BE2C (cell line): ENCODE data around the gene SHC2.
"Not testable (repeated sequence)": the region's sequence is repeated elsewhere in the genome, so short reads cannot be mapped to it uniquely, and the experiment has no call there.

Source experiments
- DNase-seq: peaks from one replicate; pipeline ENCODE4 v3.0.0-alpha.2; 2020
- H3K27me3 ChIP-seq: fragments of 250-450 bp; sonication (Bioruptor Pico); 2 replicates; pipeline ENCODE4 v1.5.1; 2020; ENCODE audit warnings: mild to moderate bottlenecking
- H3K36me3 ChIP-seq: fragments of 250-450 bp; sonication (Bioruptor Pico); 2 replicates; pipeline ENCODE4 v1.5.1; 2020; ENCODE audit warnings: mild to moderate bottlenecking
- H3K4me1 ChIP-seq: fragments of 250-450 bp; sonication (Bioruptor Pico); 2 replicates; pipeline ENCODE4 v1.5.1; 2020
- H3K4me3 ChIP-seq: 2 replicates; pipeline ENCODE4 v1.5.1; 2011; ENCODE audit warnings: low read depth, low read length
- H3K9me3 ChIP-seq: fragments of 250-450 bp; sonication (Bioruptor Pico); 2 replicates; pipeline ENCODE4 v1.5.1; 2020
- CTCF ChIP-seq: IDR thresholded peaks from 2 replicates; pipeline ENCODE4 v1.5.1; 2012; ENCODE audit warnings: mild to moderate bottlenecking, low read depth, low read length

The SHC2 gene

GRCh38 chr19:397941-398706, 62.7 kb downstream of the SHC2 start:
- Histone ChIP-seq H3K4me1 (no peaks in the 10 kb centered on the region), H3K9me3 (no peaks in the 10 kb centered on the region; the same call in 1 of the 2 replicates), H3K36me3 (no peaks in the 10 kb centered on the region), H3K4me3 (no peak overlapping the region), H3K27me3 (no peaks in the 10 kb centered on the region)
- TF ChIP-seq CTCF, result no peak
- DNase-seq, result no peak

- no peak for TF ChIP-seq CTCF
- DNase-seq, result no peak
- Histone ChIP-seq H3K9me3 (no peaks in the 10 kb centered on the region; the same call in 1 of the 2 replicates), H3K4me3 (no peak overlapping the region), H3K36me3 (no peaks in the 10 kb centered on the region), H3K27me3 (no peaks in the 10 kb centered on the region), H3K4me1 (no peaks in the 10 kb centered on the region)
Measured at GRCh38 chr19:397321-397720, 63.5 kb downstream of the SHC2 start.

GRCh38 chr19:395467-395866, 65.4 kb downstream of the SHC2 start:
- Histone ChIP-seq H3K9me3 (no peaks in the 10 kb centered on the region; the same call in 1 of the 2 replicates), H3K36me3 (no peaks in the 10 kb centered on the region), H3K4me3 (no peak overlapping the region), H3K27me3 (no peaks in the 10 kb centered on the region), H3K4me1 (no peaks in the 10 kb centered on the region)
- TF ChIP-seq CTCF, result no peak
- no peak for DNase-seq

- not testable (repeated sequence) for H3K4me1 ChIP-seq, DNase-seq, H3K4me3 ChIP-seq, H3K27me3 ChIP-seq, H3K36me3 ChIP-seq, H3K9me3 ChIP-seq
Measured at GRCh38 chr19:394857-395256, 66.0 kb downstream of the SHC2 start.

GRCh38 chr19:393560-393959, 67.3 kb downstream of the SHC2 start:
- not testable (repeated sequence) for H3K9me3 ChIP-seq, H3K36me3 ChIP-seq, DNase-seq, H3K27me3 ChIP-seq, H3K4me1 ChIP-seq, H3K4me3 ChIP-seq

- no peak for TF ChIP-seq CTCF
- H3K9me3 ChIP-seq, result no peaks in the 10 kb centered on the region; the same call in 1 of the 2 replicates
- H3K4me1 ChIP-seq, result no peaks in the 10 kb centered on the region
- H3K27me3 ChIP-seq, result no peaks in the 10 kb centered on the region
- no peak overlapping the region for H3K4me3 ChIP-seq
- no peak for DNase-seq
- H3K36me3 ChIP-seq, result no peaks in the 10 kb centered on the region
Measured at GRCh38 chr19:392375-392970, 68.4 kb downstream of the SHC2 start.

- DNase-seq, result no peak
- Histone ChIP-seq H3K9me3 (no peaks in the 10 kb centered on the region; the same call in 1 of the 2 replicates), H3K36me3 (no peaks in the 10 kb centered on the region), H3K4me1 (no peaks in the 10 kb centered on the region), H3K27me3 (no peaks in the 10 kb centered on the region), H3K4me3 (no peak overlapping the region)
- no peak for TF ChIP-seq CTCF
Measured at GRCh38 chr19:391726-392374, 69.0 kb downstream of the SHC2 start.
